Prostate gland (tissue), 2 donors: ENCODE measurements around the gene EXOC3L2. TPM values are rescaled to one million over a fixed set of nuclear protein-coding genes. Genes with fewer than 3 reads are reported as not detected.
A peak's percentile ranks its signal among the peaks of the same experiment; 100 is the strongest.

Experiments
- DNase-seq: peaks from one replicate; pipeline ENCODE4 v3.0.0-alpha.2; 2019; ENCODE audit warnings: low spot score
- H3K27ac ChIP-seq, 2 donors: fragments of 200-600 bp; sonication (generic); 2 replicates each; pipeline ENCODE4 v1.5.1; 2017 to 2019
- H3K27me3 ChIP-seq: fragments of 200-600 bp; sonication (generic); replicated peaks from 2 replicates; pipeline ENCODE4 v1.5.1; 2019; ENCODE audit not compliant: insufficient read depth
- H3K36me3 ChIP-seq, 2 donors: fragments of 200-600 bp; sonication (generic); 1 replicate in 1 of 2; 2 replicates in 1 of 2; pipeline versions ENCODE4 v1.5.1 to v1.8.1; 2017 to 2019
- H3K4me1 ChIP-seq: fragments of 200-600 bp; sonication (generic); replicated peaks from 2 replicates; pipeline ENCODE4 v1.5.1; 2019
- H3K4me3 ChIP-seq, 2 donors: fragments of 200-600 bp; sonication (generic); 2 replicates each; pipeline ENCODE4 v1.5.1; 2017 to 2019
- H3K9me3 ChIP-seq: fragments of 200-600 bp; sonication (generic); 2 replicates; pipeline ENCODE4 v1.5.1; 2017
- POLR2A ChIP-seq: fragments of 450-650 bp; IDR thresholded peaks from one replicate; pipeline ENCODE4 v1.6.1; 2016; ENCODE audit warnings: antibody characterized with exemption, mild to moderate bottlenecking
- POLR2AphosphoS5 ChIP-seq: sonication (generic); formaldehyde crosslinking; IDR thresholded peaks from one replicate; pipeline ENCODE4 v1.6.1; 2017; ENCODE audit warnings: antibody characterized with exemption
- WGBS: methylation state at CpG from one replicate; pipeline ENCODE4 v1.1.5; 2018; 5-methylcytosine and 5-hydroxymethylcytosine counted together
- intact Hi-C: fragments of 100-400 bp; cut with DNase I; formaldehyde crosslinking; loops from one replicate; pipeline ENCODE4 v1.14.2; 2022
- total RNA-seq, 2 donors: library from RNA; depleted of rRNA; stranded (reverse); fragments of >200 nt; gene quantifications; one replicate each; pipeline ENCODE4 v1.1.0, GENCODE V29; 2016
- TF ChIP-seq, protein P1 (sequence below), 4 experiments: fragments of 200-600 bp in 2 of 4; fragments of 450-650 bp in 2 of 4; sonication (generic) in 2 of 4; IDR thresholded peaks; 1 replicate in 3 of 4; 2 replicates in 1 of 4; pipeline ENCODE4 v1.5.1; 2016 to 2019; ENCODE audit warnings: antibody characterized with exemption in 4 of 4, mild to moderate bottlenecking in 2 of 4, moderate library complexity in 2 of 4

Gene EXOC3L2
- total RNA-seq, 2 donors from 2014 or later, result 5.8 to 27.0 TPM

DNA sequence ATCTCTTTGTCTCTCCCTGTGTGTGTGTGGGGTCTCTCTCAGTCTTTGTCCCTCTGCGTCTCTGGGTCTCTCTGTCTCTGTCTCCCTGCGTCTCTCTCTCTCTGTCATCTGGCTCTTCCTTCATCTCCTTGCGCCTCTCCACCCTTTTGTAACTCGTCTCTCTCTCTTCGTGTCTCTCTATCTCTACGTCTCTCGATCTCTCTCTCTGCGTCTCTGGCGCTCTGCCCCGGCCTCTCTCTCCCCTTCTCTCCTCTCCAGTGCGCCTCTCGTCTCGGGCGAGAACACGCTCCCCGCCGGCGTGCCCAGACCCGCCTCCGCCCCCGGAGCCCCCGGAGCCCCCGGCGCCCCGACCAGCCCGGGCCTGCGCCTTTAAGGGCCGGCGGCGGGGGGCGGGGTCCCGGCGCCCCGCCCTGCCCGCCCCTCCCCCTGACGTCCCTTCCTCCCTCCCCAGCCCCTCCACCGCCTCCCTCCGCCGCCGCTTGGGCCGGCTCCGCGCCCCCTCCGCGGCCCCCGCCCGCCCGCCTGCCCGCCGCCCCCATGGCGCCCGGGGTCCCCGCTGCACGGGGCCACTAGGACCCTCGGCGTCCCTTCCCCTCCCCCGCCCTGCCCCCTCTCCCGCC is 5.7 kb upstream of the EXOC3L2 start, which contains the start of gene MARK4:
MARK4 (plus strand) TSS at position 440 of the 620 bp plus-strand sequence. CDS start 318 bp downstream, outside the sequence.
- peaks cover 6% of the 10 kb centered on the region for H3K4me1 ChIP-seq

DNA sequence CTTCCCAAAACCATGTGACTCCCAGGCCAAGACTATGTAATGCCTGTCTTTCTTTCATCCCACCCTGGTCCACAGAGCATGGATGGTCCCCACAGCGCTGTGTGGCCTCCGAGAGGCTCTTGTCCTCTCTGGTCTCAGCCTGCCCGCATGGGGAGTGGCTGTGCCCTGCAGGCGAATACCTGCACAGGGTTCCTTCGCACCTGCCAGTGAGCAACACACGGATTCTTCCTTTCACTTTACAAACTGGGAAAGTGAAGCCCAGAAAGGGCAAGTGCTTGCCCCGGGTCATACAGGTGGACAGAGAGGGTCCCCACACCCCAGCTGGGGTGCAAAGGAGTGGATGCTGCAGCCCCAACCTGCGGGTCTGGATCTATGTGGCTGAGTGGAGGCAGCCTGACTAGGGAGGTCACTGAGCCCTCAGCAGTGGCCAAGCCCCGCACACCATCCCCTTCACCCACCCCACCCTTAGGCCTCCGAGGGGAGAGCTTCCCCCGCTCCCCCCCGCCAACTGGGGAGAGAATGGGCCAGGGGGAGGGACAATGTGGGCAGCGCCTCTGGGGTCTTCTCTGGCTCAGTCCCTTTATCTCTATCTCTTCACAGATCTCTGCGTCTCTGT is 5.1 kb upstream of the EXOC3L2 start:
- 26% methylated on average over 14 of the region's 14 CpGs for WGBS
- Histone ChIP-seq H3K9me3 (no peaks in the 10 kb centered on the region), H3K27me3 (no peaks in the 10 kb centered on the region), H3K4me3 (peak overlapping the region; percentile 89 to 99), H3K4me1 (peaks cover 6% of the 10 kb centered on the region), H3K36me3 (no peaks in the 10 kb centered on the region), H3K27ac (peak overlapping the region; percentile 78 to 79)
- TF ChIP-seq, protein P1, sequence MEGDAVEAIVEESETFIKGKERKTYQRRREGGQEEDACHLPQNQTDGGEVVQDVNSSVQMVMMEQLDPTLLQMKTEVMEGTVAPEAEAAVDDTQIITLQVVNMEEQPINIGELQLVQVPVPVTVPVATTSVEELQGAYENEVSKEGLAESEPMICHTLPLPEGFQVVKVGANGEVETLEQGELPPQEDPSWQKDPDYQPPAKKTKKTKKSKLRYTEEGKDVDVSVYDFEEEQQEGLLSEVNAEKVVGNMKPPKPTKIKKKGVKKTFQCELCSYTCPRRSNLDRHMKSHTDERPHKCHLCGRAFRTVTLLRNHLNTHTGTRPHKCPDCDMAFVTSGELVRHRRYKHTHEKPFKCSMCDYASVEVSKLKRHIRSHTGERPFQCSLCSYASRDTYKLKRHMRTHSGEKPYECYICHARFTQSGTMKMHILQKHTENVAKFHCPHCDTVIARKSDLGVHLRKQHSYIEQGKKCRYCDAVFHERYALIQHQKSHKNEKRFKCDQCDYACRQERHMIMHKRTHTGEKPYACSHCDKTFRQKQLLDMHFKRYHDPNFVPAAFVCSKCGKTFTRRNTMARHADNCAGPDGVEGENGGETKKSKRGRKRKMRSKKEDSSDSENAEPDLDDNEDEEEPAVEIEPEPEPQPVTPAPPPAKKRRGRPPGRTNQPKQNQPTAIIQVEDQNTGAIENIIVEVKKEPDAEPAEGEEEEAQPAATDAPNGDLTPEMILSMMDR (IDR thresholded peaks at IDR 0.05), result no peak
- TF ChIP-seq POLR2A, result no peak
- TF ChIP-seq POLR2AphosphoS5, result no peak
- DNase-seq, result no peak
- intact Hi-C loops, result no loop called here

More for the DNA sequence above, 5.7 kb upstream of the EXOC3L2 start, which contains the start of gene MARK4:
- WGBS, result 1% methylated on average over 53 of the region's 58 CpGs
- intact Hi-C loops, result no loop called here
- peak; percentile 35 for DNase-seq
- no peaks in the 10 kb centered on the region for H3K36me3 ChIP-seq
- H3K27ac ChIP-seq, result peak within 1 kb of the TSS; percentile 78 to 79
- TF ChIP-seq, protein P1 (IDR thresholded peaks at IDR 0.05), result no peak
- TF ChIP-seq POLR2A (no peak), POLR2AphosphoS5 (no peak)
- H3K27me3 ChIP-seq, result no peaks in the 10 kb centered on the region
- H3K4me3 ChIP-seq, result peak within 1 kb of the TSS; percentile 89 to 99
- H3K9me3 ChIP-seq, result no peaks in the 10 kb centered on the region

DNA sequence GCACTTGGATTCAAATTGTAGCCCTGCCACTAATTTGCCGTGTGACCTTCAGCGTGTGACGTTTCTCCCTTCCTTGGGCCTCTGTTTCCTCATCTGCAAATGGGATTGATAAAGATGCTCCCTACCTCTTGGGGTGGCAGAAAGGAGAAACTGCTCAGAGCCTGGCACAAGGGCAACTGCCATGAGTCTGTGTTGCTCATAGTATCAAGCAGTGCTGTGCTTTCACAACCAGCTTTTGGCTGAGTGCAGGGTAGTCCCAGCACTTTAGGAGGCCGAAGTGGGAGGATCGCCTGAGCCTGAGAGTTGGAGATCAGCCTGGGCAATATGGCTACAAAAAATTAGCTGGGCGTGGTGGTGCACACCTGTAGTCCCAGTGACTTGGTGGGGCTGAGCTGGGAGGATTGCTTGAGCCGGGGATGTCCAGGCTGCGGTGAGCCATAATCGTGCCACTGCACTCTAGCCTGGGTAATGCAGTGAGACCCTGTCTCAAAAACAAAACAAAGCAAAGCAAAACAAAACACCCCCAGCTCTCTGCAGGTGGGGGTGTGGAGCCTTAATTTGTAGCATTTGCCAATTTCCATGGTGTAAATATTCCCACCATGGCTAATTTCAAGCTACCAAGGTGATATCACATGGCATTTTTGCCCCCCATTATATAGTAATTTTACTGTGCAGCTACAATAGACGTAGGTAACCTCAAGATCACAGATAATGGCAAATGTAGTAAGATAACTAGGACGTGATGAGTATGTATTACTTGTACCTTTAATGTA is 4.2 kb upstream of the EXOC3L2 start:
- no peak for DNase-seq
- intact Hi-C loops, result no loop called here
- H3K36me3 ChIP-seq, result no peaks in the 10 kb centered on the region
- H3K9me3 ChIP-seq, result no peaks in the 10 kb centered on the region
- TF ChIP-seq, protein P1 (IDR thresholded peaks at IDR 0.05), result no peak
- TF ChIP-seq POLR2A (no peak), POLR2AphosphoS5 (no peak)
- H3K4me1 ChIP-seq, result peaks cover 6% of the 10 kb centered on the region
- no peaks in the 10 kb centered on the region for H3K27me3 ChIP-seq
- H3K27ac ChIP-seq, result no peak overlapping the region
- 69% methylated on average over 11 of the region's 11 CpGs for WGBS
- no peak overlapping the region for H3K4me3 ChIP-seq

DNA sequence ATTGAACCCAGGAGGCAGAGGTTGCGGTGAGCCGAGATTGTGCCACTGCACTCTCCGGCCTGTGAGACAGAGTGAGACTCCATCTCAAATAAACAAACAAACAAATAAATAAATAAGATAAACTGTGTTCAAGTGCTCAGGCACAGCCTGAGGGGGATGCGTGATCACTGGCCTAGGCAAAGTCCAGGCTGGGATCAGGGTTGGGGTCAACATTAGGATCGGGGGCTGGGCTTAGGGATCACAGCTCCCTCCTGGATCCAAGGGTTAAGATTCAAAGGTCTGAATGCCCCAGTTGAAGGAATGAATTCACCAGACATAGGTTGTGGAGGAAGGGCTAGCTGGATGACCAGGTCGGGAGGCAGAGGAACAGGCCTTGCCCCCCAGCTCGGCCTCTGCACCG is 1.9 kb upstream of the EXOC3L2 start:
- Histone ChIP-seq H3K4me1 (peaks cover 6% of the 10 kb centered on the region), H3K9me3 (no peaks in the 10 kb centered on the region), H3K27me3 (no peaks in the 10 kb centered on the region), H3K27ac (no peak overlapping the region), H3K36me3 (no peaks in the 10 kb centered on the region), H3K4me3 (no peak overlapping the region)
- WGBS, result 95% methylated on average over 8 of the region's 8 CpGs
- DNase-seq, result no peak
- intact Hi-C loops, result no loop called here
- TF ChIP-seq, protein P1 (IDR thresholded peaks at IDR 0.05), result no peak
- no peak for TF ChIP-seq POLR2AphosphoS5
- no peak for TF ChIP-seq POLR2A
